B cell (primary cell): ENCODE data around the gene TDRD6. TPM values are rescaled to one million over a fixed set of nuclear protein-coding genes. Genes with fewer than 3 reads are reported as not detected.
"Not testable (repeated sequence)": the region's sequence is repeated elsewhere in the genome, so short reads cannot be mapped to it uniquely, and the experiment has no call there.

Experiments
- ATAC-seq: fragments of 200-7000 bp; cut with Tn5 transposase; one replicate; pipeline ENCODE4 v1.10.0; 2021; ENCODE audit warnings: low read depth, mild to moderate bottlenecking, moderate number of reproducible peaks, moderate library complexity
- CTCF ChIA-PET: fragments of 350-600 bp; sonication (Branson Sonifier 250); formaldehyde crosslinking; loops from one replicate; lab custom pipeline; 2021; ENCODE audit warnings: antibody characterized with exemption, inconsistent platforms; lab: Charles Lee
- POLR2A ChIA-PET: fragments of 350-600 bp; sonication (Branson Sonifier 250); formaldehyde crosslinking; loops from one replicate; lab custom pipeline; 2021; ENCODE audit warnings: antibody characterized with exemption; lab: Charles Lee
- DNase-seq: peaks from one replicate; pipeline ENCODE4 v3.0.0; 2013
- H2AFZ ChIP-seq: 2 replicates; pipeline ENCODE4 v1.6.1; 2012; ENCODE audit warnings: mild to moderate bottlenecking, low read depth, low read length; ENCODE audit not compliant: insufficient read depth, poor library complexity, severe bottlenecking
- H3K27ac ChIP-seq, 2 donors: 1 replicate in 1 of 2; 2 replicates in 1 of 2; pipeline ENCODE4 v1.5.1; 2012 to 2013; ENCODE audit warnings: low read length in 2 of 2, mild to moderate bottlenecking in 2 of 2, moderate library complexity in 1 of 2
- H3K27me3 ChIP-seq, 4 experiments: fragments of 200-600 bp in 1 of 4; sonication (generic) in 1 of 4; replicated peaks in 1 of 4; 1 replicate in 2 of 4; 2 replicates in 2 of 4; pipeline versions ENCODE4 v1.6.1 to v1.7.0; 2013 to 2016; ENCODE audit warnings: low read length in 3 of 4, mild to moderate bottlenecking in 2 of 4, mixed read lengths in 1 of 4, moderate library complexity in 1 of 4; ENCODE audit not compliant: insufficient read depth in 4 of 4, control insufficient read depth in 3 of 4; ENCODE audit errors: control extremely low read depth in 1 of 4
- H3K36me3 ChIP-seq, 2 experiments: replicated peaks in 1 of 2; 1 replicate in 1 of 2; 2 replicates in 1 of 2; pipeline versions ENCODE4 v1.6.1 to v1.7.1; 2013; ENCODE audit warnings: low read length in 1 of 2; ENCODE audit not compliant: insufficient read depth in 2 of 2, control insufficient read depth in 1 of 2; ENCODE audit errors: control extremely low read depth in 1 of 2, extremely low read depth in 1 of 2
- H3K4me1 ChIP-seq, 2 donors: fragments of 200-600 bp in 1 of 2; sonication (generic) in 1 of 2; 1 replicate in 1 of 2; 2 replicates in 1 of 2; pipeline versions ENCODE4 v1.5.1 to v1.6.1; 2013 to 2017; ENCODE audit warnings: low read length in 2 of 2; ENCODE audit not compliant: control insufficient read depth in 2 of 2, insufficient read depth in 2 of 2
- H3K4me2 ChIP-seq: replicated peaks from 2 replicates; pipeline ENCODE3; 2012; ENCODE audit warnings: mild to moderate bottlenecking, low read depth, low read length; ENCODE audit not compliant: poor library complexity, severe bottlenecking
- H3K4me3 ChIP-seq, 5 experiments: fragments of 200-600 bp in 1 of 5; sonication (generic) in 1 of 5; 1 replicate in 3 of 5; 2 replicates in 2 of 5; pipeline versions ENCODE4 v1.5.1 to v1.7.0; 2011 to 2016; ENCODE audit warnings: low read length in 4 of 5, mild to moderate bottlenecking in 4 of 5, low read depth in 2 of 5, control low read depth in 1 of 5, moderate library complexity in 1 of 5; ENCODE audit not compliant: insufficient read depth in 1 of 5; ENCODE audit errors: control extremely low read depth in 1 of 5, extremely low read depth in 1 of 5
- H3K79me2 ChIP-seq: fragments of 200-600 bp; sonication (generic); one replicate; pipeline ENCODE4 v1.6.0; 2016; ENCODE audit warnings: low read length; ENCODE audit not compliant: control insufficient read depth, insufficient read depth
- H3K9ac ChIP-seq: fragments of 200-600 bp; sonication (generic); 2 replicates; pipeline ENCODE4 v1.6.1; 2017; ENCODE audit warnings: mild to moderate bottlenecking, low read length, moderate library complexity
- H3K9me3 ChIP-seq, 3 donors: one replicate each; pipeline versions ENCODE4 v1.6.1 to v1.7.1; 2013; ENCODE audit warnings: low read length in 2 of 3; ENCODE audit not compliant: control insufficient read depth in 2 of 3, insufficient read depth in 1 of 3; ENCODE audit errors: control extremely low read depth in 1 of 3
- H4K20me1 ChIP-seq: 2 replicates; pipeline ENCODE4 v1.6.0; 2012; ENCODE audit warnings: mild to moderate bottlenecking, low read length; ENCODE audit not compliant: insufficient read depth, control insufficient read depth, poor library complexity, severe bottlenecking
- H3K27ac Mint-ChIP-seq: one replicate; pipeline ENCODE4 v1.8.0; 2021; ENCODE audit warnings: mixed read lengths
- H3K27me3 Mint-ChIP-seq: one replicate; pipeline ENCODE4 v1.8.0; 2021; ENCODE audit warnings: mixed read lengths
- H3K4me1 Mint-ChIP-seq: one replicate; pipeline ENCODE4 v1.8.0; 2021; ENCODE audit warnings: mixed read lengths
- H3K4me3 Mint-ChIP-seq: one replicate; pipeline ENCODE4 v1.8.0; 2021; ENCODE audit warnings: mixed read lengths
- H3K9me3 Mint-ChIP-seq: one replicate; pipeline ENCODE4 v1.8.0; 2022; ENCODE audit warnings: mixed read lengths; ENCODE audit not compliant: insufficient read depth
- EZH2 ChIP-seq: IDR thresholded peaks from 2 replicates; pipeline ENCODE4 v1.6.1; 2012; ENCODE audit warnings: borderline replicate concordance, low read depth, mild to moderate bottlenecking, moderate library complexity, low read length; ENCODE audit not compliant: insufficient read depth, poor library complexity, severe bottlenecking
- WGBS: methylation state at CpG from one replicate; pipeline ENCODE4 v1.1.5; 2013; ENCODE audit warnings: missing lambda C conversion rate; ENCODE audit not compliant: insufficient coverage; 5-methylcytosine and 5-hydroxymethylcytosine counted together
- intact Hi-C: fragments of 100-400 bp; cut with micrococcal nuclease; formaldehyde crosslinking; loops from one replicate; pipeline ENCODE4 v1.10.0; 2022
- polyA plus RNA-seq: library from polyadenylated mRNA; depleted of rRNA; stranded (reverse); fragments of >200 nt; gene quantifications from 2 replicates; pipeline ENCODE4 v1.2.3, GENCODE V29; 2012
- total RNA-seq, 2 donors: library from RNA; stranded (reverse); fragments of 120-200 nt in 1 of 2; gene quantifications; 1 replicate in 1 of 2; 2 replicates in 1 of 2; pipeline versions ENCODE4 v1.2.3 to v1.2.4, GENCODE V29; 2013 to 2022
- TF ChIP-seq, protein P1 (sequence below): fragments of 200-600 bp; IDR thresholded peaks from one replicate; pipeline ENCODE4 v1.8.0; 2022; ENCODE audit warnings: antibody characterized with exemption, mild to moderate bottlenecking

The TDRD6 gene
- total and polyA plus RNA-seq, 2 donors (not counting 1 experiment from before 2014, with no cell fraction given) = 0.01 TPM; not detected in 1

DNA sequence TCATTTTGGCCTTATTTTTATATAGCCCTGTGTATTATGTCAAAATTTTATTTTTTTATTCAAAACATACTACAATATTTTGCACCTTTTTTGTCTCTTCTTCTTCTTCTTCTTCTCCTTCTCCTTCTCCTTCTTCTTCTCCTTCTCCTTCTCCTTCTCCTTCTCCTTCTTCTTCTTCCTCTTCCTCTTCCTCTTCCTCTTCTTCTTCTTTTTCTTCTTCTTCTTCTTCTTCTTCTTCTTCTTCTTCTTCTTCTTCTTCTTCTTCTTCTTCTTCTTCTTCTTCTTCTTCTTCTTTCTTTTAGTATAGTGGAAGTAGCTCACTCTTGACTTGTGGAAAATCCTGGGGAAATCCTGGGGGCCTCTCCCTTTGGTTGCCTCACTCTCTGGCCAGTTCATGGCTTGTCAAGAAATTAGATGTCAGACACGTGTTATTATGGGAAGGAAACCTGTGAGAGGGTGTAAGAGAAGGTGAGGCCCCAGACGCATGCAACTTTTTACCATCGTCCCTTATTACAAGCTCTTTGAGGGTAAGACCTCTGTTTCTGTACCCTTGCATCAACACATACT lies 56.6 kb downstream of the TDRD6 start:
- H3K36me3 ChIP-seq, H3K9me3 ChIP-seq, H3K79me2 ChIP-seq, H3K27ac Mint-ChIP-seq, H3K4me1 ChIP-seq, H3K4me1 Mint-ChIP-seq, H3K4me3 Mint-ChIP-seq, H4K20me1 ChIP-seq, intact Hi-C loops, ATAC-seq, H3K9ac ChIP-seq, CTCF ChIA-PET, DNase-seq, H3K27me3 ChIP-seq, POLR2A ChIA-PET, H2AFZ ChIP-seq, H3K27ac ChIP-seq, H3K4me3 ChIP-seq, H3K4me2 ChIP-seq, H3K9me3 Mint-ChIP-seq: not testable (repeated sequence)
- TF ChIP-seq, protein P1, sequence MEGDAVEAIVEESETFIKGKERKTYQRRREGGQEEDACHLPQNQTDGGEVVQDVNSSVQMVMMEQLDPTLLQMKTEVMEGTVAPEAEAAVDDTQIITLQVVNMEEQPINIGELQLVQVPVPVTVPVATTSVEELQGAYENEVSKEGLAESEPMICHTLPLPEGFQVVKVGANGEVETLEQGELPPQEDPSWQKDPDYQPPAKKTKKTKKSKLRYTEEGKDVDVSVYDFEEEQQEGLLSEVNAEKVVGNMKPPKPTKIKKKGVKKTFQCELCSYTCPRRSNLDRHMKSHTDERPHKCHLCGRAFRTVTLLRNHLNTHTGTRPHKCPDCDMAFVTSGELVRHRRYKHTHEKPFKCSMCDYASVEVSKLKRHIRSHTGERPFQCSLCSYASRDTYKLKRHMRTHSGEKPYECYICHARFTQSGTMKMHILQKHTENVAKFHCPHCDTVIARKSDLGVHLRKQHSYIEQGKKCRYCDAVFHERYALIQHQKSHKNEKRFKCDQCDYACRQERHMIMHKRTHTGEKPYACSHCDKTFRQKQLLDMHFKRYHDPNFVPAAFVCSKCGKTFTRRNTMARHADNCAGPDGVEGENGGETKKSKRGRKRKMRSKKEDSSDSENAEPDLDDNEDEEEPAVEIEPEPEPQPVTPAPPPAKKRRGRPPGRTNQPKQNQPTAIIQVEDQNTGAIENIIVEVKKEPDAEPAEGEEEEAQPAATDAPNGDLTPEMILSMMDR = peak; percentile 17
- WGBS = no CpG with 5 or more reads among the region's 3 CpGs
- H3K27me3 Mint-ChIP-seq = peaks cover 16% of the 10 kb centered on the region

DNA sequence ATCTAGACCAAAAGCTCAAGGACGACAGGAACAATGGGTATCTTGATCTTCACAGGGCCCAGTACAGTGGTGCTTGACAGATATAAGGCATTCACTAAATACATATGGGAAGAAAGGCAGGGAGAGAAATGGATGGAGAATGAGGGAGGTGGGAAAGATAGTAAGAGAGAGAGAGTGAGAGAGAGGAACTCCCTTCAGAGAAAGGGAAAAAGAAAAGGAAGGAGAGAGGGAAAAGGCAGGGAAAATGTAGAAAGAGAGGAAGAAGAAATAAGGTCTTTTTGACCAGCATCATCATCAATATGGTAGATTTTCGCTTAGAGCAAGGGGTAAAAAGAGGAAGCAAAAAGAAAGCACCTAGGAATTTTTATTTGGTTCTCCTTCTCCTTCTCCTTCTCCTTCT lies 58.3 kb downstream of the TDRD6 start:
- no peaks in the 10 kb centered on the region for H3K27me3 ChIP-seq
- no peak overlapping the region for H3K27ac Mint-ChIP-seq
- no peaks in the 10 kb centered on the region for H3K4me1 Mint-ChIP-seq
- no peak overlapping the region for H3K4me3 Mint-ChIP-seq
- H3K4me1 ChIP-seq = no peaks in the 10 kb centered on the region
- H3K27me3 Mint-ChIP-seq = peaks cover 16% of the 10 kb centered on the region
- no peak overlapping the region for H3K27ac ChIP-seq
- H3K36me3 ChIP-seq = no peaks in the 10 kb centered on the region
- H3K4me3 ChIP-seq = no peak overlapping the region
- H3K79me2 ChIP-seq = no peaks in the 10 kb centered on the region
- no peak overlapping the region for H2AFZ ChIP-seq
- no peaks in the 10 kb centered on the region for H3K9me3 ChIP-seq
- WGBS = no CpG with 5 or more reads among the region's 2 CpGs
- no peak overlapping the region for H3K9ac ChIP-seq
- H4K20me1 ChIP-seq = no peaks in the 10 kb centered on the region
- intact Hi-C loops = no loop called here
- POLR2A ChIA-PET = no interaction called here
- ATAC-seq (no peak), DNase-seq (no peak)
- H3K9me3 Mint-ChIP-seq = no peaks in the 10 kb centered on the region
- H3K4me2 ChIP-seq = no peak overlapping the region
- CTCF ChIA-PET = no interaction called here
- TF ChIP-seq, protein P1 = no peak
- no peak for TF ChIP-seq EZH2
